HCT116 (cell line): ENCODE data around the gene CFAP57. TPM values are rescaled to one million over a fixed set of nuclear protein-coding genes. Genes with fewer than 3 reads are reported as not detected.

Experiments used
- ATAC-seq: fragments of 200-7000 bp; cut with Tn5 transposase; 2 replicates; pipeline ENCODE4 v1.9.1; 2020; ENCODE audit warnings: mild to moderate bottlenecking, moderate library complexity
- BruUV-seq: library from RNA; stranded (reverse); fragments of 400-500 nt; replicated peaks from 2 replicates; lab custom pipeline; 2021; lab: Mats Ljungman, UMichigan
- CTCF ChIA-PET: fragments of 300-600 bp; sonication (Branson Sonifier 250); formaldehyde crosslinking; loops from one replicate; lab custom pipeline; 2021; ENCODE audit warnings: antibody characterized with exemption; lab: Charles Lee
- POLR2A ChIA-PET: fragments of 300-600, 350-600 bp; sonication (Branson Sonifier 250); formaldehyde crosslinking; loops from one replicate; lab custom pipeline; 2021; ENCODE audit warnings: antibody characterized with exemption; lab: Charles Lee
- RAD21 ChIA-PET, 2 experiments: fragments of 300-600 bp; sonication (Branson Sonifier 250); formaldehyde crosslinking; loops; one replicate each; lab custom pipeline; 2023; ENCODE audit warnings: low total read pairs in 2 of 2; ENCODE audit not compliant: uncharacterized antibody in 2 of 2, unreplicated experiment in 2 of 2, low non-redundant PET in 1 of 2; lab: Charles Lee
- DNase-seq: peaks from one replicate; pipeline ENCODE4 v3.0.0-alpha.2; 2010; ENCODE audit warnings: low read depth, low spot score
- H2AFZ ChIP-seq: fragments of 200-600 bp; shearing (Covaris generic), sonication (generic); 2 replicates; pipeline ENCODE4 v1.6.1; 2017; ENCODE audit warnings: low read depth, mixed run types, mixed read lengths, antibody characterized with exemption, low read length; ENCODE audit not compliant: poor library complexity, severe bottlenecking
- H3K27ac ChIP-seq: 2 replicates; pipeline ENCODE4 v1.5.1; 2012; ENCODE audit warnings: low read depth, low read length
- H3K27me3 ChIP-seq: fragments of 200-600 bp; sonication (generic); 2 replicates; pipeline ENCODE4 v1.6.1; 2016; ENCODE audit warnings: mixed run types, low read length, mixed read lengths; ENCODE audit not compliant: insufficient read depth
- H3K36me3 ChIP-seq, 2 experiments: fragments of 200-500 bp in 1 of 2; fragments of 200-600 bp in 1 of 2; sonication (Bioruptor generic) in 1 of 2; sonication (generic) in 1 of 2; 2 replicates each; pipeline versions ENCODE4 v1.5.1 to v1.6.1; 2014 to 2016; ENCODE audit warnings: low read length in 2 of 2, inconsistent platforms in 1 of 2, mixed read lengths in 1 of 2, mixed run types in 1 of 2; ENCODE audit not compliant: insufficient read depth in 2 of 2, control insufficient read depth in 1 of 2
- H3K4me1 ChIP-seq, 2 experiments: fragments of 200-600 bp in 1 of 2; sonication (generic) in 1 of 2; 2 replicates each; pipeline versions ENCODE4 v1.5.1 to v1.6.1; 2012 to 2017; ENCODE audit warnings: low read length in 2 of 2, inconsistent platforms in 1 of 2, mild to moderate bottlenecking in 1 of 2, mixed read lengths in 1 of 2, mixed run types in 1 of 2, moderate library complexity in 1 of 2; ENCODE audit not compliant: insufficient read depth in 2 of 2, control insufficient read depth in 1 of 2
- H3K4me2 ChIP-seq: fragments of 200-600 bp; sonication (generic); 2 replicates; pipeline ENCODE4 v1.6.1; 2017; ENCODE audit warnings: mixed run types, low read length, mixed read lengths
- H3K4me3 ChIP-seq, 2 experiments: fragments of 200-600 bp in 1 of 2; sonication (generic) in 1 of 2; replicated peaks in 1 of 2; 2 replicates each; pipeline ENCODE4 v1.5.1; 2011 to 2016; ENCODE audit warnings: low read length in 2 of 2, control low read depth in 1 of 2, low read depth in 1 of 2, mild to moderate bottlenecking in 1 of 2, mixed read lengths in 1 of 2, mixed run types in 1 of 2
- H3K79me2 ChIP-seq: fragments of 200-600 bp; sonication (generic); 2 replicates; pipeline ENCODE4 v1.6.1; 2017; ENCODE audit warnings: mild to moderate bottlenecking, mixed run types, low read length, moderate library complexity, mixed read lengths; ENCODE audit not compliant: insufficient read depth
- H3K9ac ChIP-seq: fragments of 200-600 bp; sonication (generic); 2 replicates; pipeline ENCODE4 v1.6.1; 2016; ENCODE audit warnings: low read length, mixed read lengths
- H3K9me2 ChIP-seq: fragments of 200-600 bp; sonication (generic), shearing (Covaris generic); 2 replicates; pipeline ENCODE4 v1.6.1; 2017; ENCODE audit warnings: mixed run types, mild to moderate bottlenecking, moderate library complexity; ENCODE audit not compliant: insufficient read depth
- H3K9me3 ChIP-seq, 2 experiments: fragments of 200-500 bp in 1 of 2; fragments of 200-600 bp in 1 of 2; sonication (Bioruptor generic) in 1 of 2; sonication (generic) in 1 of 2; 2 replicates each; pipeline ENCODE4 v1.6.1; 2014 to 2017; ENCODE audit warnings: low read length in 2 of 2, mixed read lengths in 2 of 2, inconsistent platforms in 1 of 2, low read depth in 1 of 2, mild to moderate bottlenecking in 1 of 2, mixed run types in 1 of 2, moderate library complexity in 1 of 2; ENCODE audit not compliant: control insufficient read depth in 1 of 2, insufficient read depth in 1 of 2
- H4K20me1 ChIP-seq: fragments of 200-600 bp; sonication (generic), shearing (Covaris generic); 2 replicates; pipeline ENCODE4 v1.6.1; 2017; ENCODE audit warnings: mixed run types, mild to moderate bottlenecking, moderate library complexity; ENCODE audit not compliant: insufficient read depth
- ATF3 ChIP-seq: IDR thresholded peaks from 2 replicates; pipeline ENCODE4 v1.6.1; 2012
- CBX3 ChIP-seq: IDR thresholded peaks from 2 replicates; pipeline ENCODE4 v1.6.1; 2012; ENCODE audit warnings: low read depth
- CEBPB ChIP-seq: IDR thresholded peaks from 2 replicates; pipeline ENCODE4 v1.6.1; 2012; ENCODE audit warnings: low read depth
- CTCF ChIP-seq, 3 experiments: fragments of 200-600 bp in 1 of 3; sonication (generic) in 1 of 3; IDR thresholded peaks in 2 of 3; conservative IDR thresholded peaks in 1 of 3; 2 replicates each; pipeline ENCODE4 v1.5.1; 2012 to 2017; ENCODE audit warnings: low read depth in 2 of 3, low read length in 2 of 3, antibody characterized with exemption in 1 of 3, borderline replicate concordance in 1 of 3, control low read depth in 1 of 3, mild to moderate bottlenecking in 1 of 3, mixed read lengths in 1 of 3, mixed run types in 1 of 3, moderate library complexity in 1 of 3; ENCODE audit not compliant: insufficient read depth in 1 of 3
- EGR1 ChIP-seq: IDR thresholded peaks from 2 replicates; pipeline ENCODE4 v1.6.1; 2012; ENCODE audit warnings: low read depth
- ELF1 ChIP-seq: IDR thresholded peaks from 2 replicates; pipeline ENCODE4 v1.6.1; 2012; ENCODE audit warnings: low read depth, borderline replicate concordance
- EZH2phosphoT487 ChIP-seq: fragments of 200-600 bp; IDR thresholded peaks from 2 replicates; pipeline ENCODE4 v1.6.1; 2018; ENCODE audit warnings: antibody characterized with exemption, borderline replicate concordance
- POLR2A ChIP-seq: IDR thresholded peaks from 2 replicates; pipeline ENCODE4 v1.7.0; 2011; ENCODE audit warnings: borderline replicate concordance; ENCODE audit not compliant: insufficient read depth, insufficient read length; ENCODE audit errors: extremely low read depth
- POLR2AphosphoS5 ChIP-seq: IDR thresholded peaks from 2 replicates; pipeline ENCODE4 v1.6.1; 2011; ENCODE audit warnings: mild to moderate bottlenecking, low read depth, low read length, moderate library complexity
- RAD21 ChIP-seq: IDR thresholded peaks from 2 replicates; pipeline ENCODE4 v1.6.1; 2012; ENCODE audit warnings: low read depth, mild to moderate bottlenecking
- SP1 ChIP-seq: IDR thresholded peaks from 2 replicates; pipeline ENCODE4 v1.6.1; 2012; ENCODE audit warnings: low read depth
- SRF ChIP-seq: IDR thresholded peaks from 2 replicates; pipeline ENCODE4 v1.6.1; 2012; ENCODE audit warnings: low read depth
- TCF7L2 ChIP-seq: IDR thresholded peaks from 2 replicates; pipeline ENCODE4 v1.7.0; 2011; ENCODE audit warnings: borderline replicate concordance, inconsistent platforms; ENCODE audit not compliant: insufficient read depth, insufficient read length; ENCODE audit errors: extremely low read depth
- YY1 ChIP-seq: IDR thresholded peaks from 2 replicates; pipeline ENCODE4 v1.6.1; 2011; ENCODE audit warnings: low read length, low read depth, moderate library complexity, mild to moderate bottlenecking; ENCODE audit not compliant: insufficient replicate concordance; ENCODE audit errors: extremely low read depth
- ZFX ChIP-seq: fragments of 450-650 bp; IDR thresholded peaks from 2 replicates; pipeline ENCODE4 v1.6.1; 2017
- ZNF274 ChIP-seq: fragments of 200-500 bp; sonication (Bioruptor generic); IDR thresholded peaks from 2 replicates; pipeline ENCODE4 v1.6.1; 2014; ENCODE audit warnings: mild to moderate bottlenecking, low read depth, low read length, inconsistent platforms
- intact Hi-C: fragments of 100-400 bp; cut with micrococcal nuclease; formaldehyde crosslinking; loops from 2 replicates; pipeline ENCODE4 v1.10.0; 2022
- total RNA-seq: library from RNA; stranded (reverse); gene quantifications from one replicate; pipeline ENCODE4 v1.2.1, GENCODE V29; 2021; ENCODE audit not compliant: unreplicated experiment
- TF ChIP-seq, protein P1 (sequence below): IDR thresholded peaks from 2 replicates; pipeline ENCODE4 v1.6.1; 2012; ENCODE audit warnings: low read depth
- TF ChIP-seq, protein P2 (sequence below): IDR thresholded peaks from 2 replicates; pipeline ENCODE4 v1.6.1; 2011; ENCODE audit warnings: mild to moderate bottlenecking, low read length, moderate library complexity; ENCODE audit not compliant: insufficient replicate concordance; ENCODE audit errors: extremely low read depth

Gene CFAP57
- total RNA-seq, 1 experiment from 2014 or later: 0.49 TPM

DNA sequence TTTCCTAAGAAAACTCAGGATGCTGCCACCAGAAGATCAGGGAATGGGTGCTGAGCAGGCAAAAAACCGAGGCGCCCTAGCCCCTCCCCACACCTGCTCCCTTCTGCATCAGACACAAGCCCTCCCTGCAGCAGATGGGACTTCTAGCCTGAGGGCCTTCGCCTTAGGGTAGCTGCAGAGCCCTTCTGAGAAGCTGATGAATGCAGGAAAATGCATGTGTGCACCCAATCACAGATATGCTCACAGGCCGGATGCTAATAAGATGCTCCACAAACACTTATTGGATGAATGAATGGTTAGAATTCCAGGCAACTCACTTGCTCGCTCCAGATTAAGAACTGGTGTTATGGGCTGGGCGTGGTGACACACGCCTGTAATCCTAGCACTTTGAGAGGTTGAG lies 120.1 kb downstream of the CFAP57 start:
- ChIA-PET CTCF (no interaction called here), RAD21 (no interaction called here), POLR2A (no interaction called here)
- DNase-seq (no peak), ATAC-seq (no peak)
- Histone ChIP-seq H3K9me2 (no peaks in the 10 kb centered on the region), H2AFZ (no peak overlapping the region), H3K9ac (no peak overlapping the region), H3K4me2 (no peak overlapping the region), H4K20me1 (no peaks in the 10 kb centered on the region), H3K27me3 (0 out of 2 replicates have a peak, but pooled peaks cover 3% of the 10 kb centered on the region), H3K4me1 (peaks cover 8 to 16% of the 10 kb centered on the region in 2 experiments; a peak in 3 of 4 replicates), H3K79me2 (no peaks in the 10 kb centered on the region), H3K9me3 (no peaks in the 10 kb centered on the region), H3K36me3 (no peaks in the 10 kb centered on the region), H3K27ac (no peak overlapping the region), H3K4me3 (no peak overlapping the region)
- no peak for TF ChIP-seq ZFX
- no peak for TF ChIP-seq ELF1
- TF ChIP-seq POLR2AphosphoS5: no peak
- TF ChIP-seq CTCF (IDR thresholded peaks at IDR 0.05 in 2 of 3, conservative IDR thresholded peaks at IDR 0.05 in 1 of 3; ENCODE audit: borderline replicate concordance in 1 of 3, insufficient read depth in 1 of 3, low read depth in 2 of 3, low read length in 2 of 3): no peak
- TF ChIP-seq CEBPB: no peak
- no peak for TF ChIP-seq RAD21
- TF ChIP-seq SRF: no peak
- TF ChIP-seq POLR2A: no peak
- TF ChIP-seq TCF7L2: no peak
- TF ChIP-seq SP1: no peak
- no peak for TF ChIP-seq ZNF274
- TF ChIP-seq YY1: no peak
- no peak for TF ChIP-seq ATF3
- no peak for TF ChIP-seq CBX3
- TF ChIP-seq, protein P1, sequence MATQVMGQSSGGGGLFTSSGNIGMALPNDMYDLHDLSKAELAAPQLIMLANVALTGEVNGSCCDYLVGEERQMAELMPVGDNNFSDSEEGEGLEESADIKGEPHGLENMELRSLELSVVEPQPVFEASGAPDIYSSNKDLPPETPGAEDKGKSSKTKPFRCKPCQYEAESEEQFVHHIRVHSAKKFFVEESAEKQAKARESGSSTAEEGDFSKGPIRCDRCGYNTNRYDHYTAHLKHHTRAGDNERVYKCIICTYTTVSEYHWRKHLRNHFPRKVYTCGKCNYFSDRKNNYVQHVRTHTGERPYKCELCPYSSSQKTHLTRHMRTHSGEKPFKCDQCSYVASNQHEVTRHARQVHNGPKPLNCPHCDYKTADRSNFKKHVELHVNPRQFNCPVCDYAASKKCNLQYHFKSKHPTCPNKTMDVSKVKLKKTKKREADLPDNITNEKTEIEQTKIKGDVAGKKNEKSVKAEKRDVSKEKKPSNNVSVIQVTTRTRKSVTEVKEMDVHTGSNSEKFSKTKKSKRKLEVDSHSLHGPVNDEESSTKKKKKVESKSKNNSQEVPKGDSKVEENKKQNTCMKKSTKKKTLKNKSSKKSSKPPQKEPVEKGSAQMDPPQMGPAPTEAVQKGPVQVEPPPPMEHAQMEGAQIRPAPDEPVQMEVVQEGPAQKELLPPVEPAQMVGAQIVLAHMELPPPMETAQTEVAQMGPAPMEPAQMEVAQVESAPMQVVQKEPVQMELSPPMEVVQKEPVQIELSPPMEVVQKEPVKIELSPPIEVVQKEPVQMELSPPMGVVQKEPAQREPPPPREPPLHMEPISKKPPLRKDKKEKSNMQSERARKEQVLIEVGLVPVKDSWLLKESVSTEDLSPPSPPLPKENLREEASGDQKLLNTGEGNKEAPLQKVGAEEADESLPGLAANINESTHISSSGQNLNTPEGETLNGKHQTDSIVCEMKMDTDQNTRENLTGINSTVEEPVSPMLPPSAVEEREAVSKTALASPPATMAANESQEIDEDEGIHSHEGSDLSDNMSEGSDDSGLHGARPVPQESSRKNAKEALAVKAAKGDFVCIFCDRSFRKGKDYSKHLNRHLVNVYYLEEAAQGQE: no peak
- TF ChIP-seq EGR1: no peak
- TF ChIP-seq EZH2phosphoT487: no peak
- TF ChIP-seq, protein P2, sequence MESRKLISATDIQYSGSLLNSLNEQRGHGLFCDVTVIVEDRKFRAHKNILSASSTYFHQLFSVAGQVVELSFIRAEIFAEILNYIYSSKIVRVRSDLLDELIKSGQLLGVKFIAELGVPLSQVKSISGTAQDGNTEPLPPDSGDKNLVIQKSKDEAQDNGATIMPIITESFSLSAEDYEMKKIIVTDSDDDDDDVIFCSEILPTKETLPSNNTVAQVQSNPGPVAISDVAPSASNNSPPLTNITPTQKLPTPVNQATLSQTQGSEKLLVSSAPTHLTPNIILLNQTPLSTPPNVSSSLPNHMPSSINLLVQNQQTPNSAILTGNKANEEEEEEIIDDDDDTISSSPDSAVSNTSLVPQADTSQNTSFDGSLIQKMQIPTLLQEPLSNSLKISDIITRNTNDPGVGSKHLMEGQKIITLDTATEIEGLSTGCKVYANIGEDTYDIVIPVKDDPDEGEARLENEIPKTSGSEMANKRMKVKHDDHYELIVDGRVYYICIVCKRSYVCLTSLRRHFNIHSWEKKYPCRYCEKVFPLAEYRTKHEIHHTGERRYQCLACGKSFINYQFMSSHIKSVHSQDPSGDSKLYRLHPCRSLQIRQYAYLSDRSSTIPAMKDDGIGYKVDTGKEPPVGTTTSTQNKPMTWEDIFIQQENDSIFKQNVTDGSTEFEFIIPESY: no peak
- intact Hi-C loops: no loop called here
- no TSS peak for BruUV-seq
